Right atrium auricular region (tissue), 2 donors: ENCODE results near the gene CSMD2. TPM values are rescaled to one million over a fixed set of nuclear protein-coding genes. Genes with fewer than 3 reads are reported as not detected.

ENCODE experiments used
- DNase-seq: peaks from one replicate; pipeline ENCODE4 v3.0.0-alpha.2; 2019; ENCODE audit warnings: low spot score
- H3K27ac ChIP-seq, 2 donors: fragments of 200-600 bp; sonication (generic); 1 replicate in 1 of 2; 2 replicates in 1 of 2; pipeline ENCODE4 v1.5.1; 2016 to 2019
- H3K27me3 ChIP-seq, 2 donors: fragments of 200-600 bp; sonication (generic); one replicate each; pipeline versions ENCODE4 v1.5.1 to v1.6.0; 2017 to 2019
- H3K36me3 ChIP-seq: fragments of 200-600 bp; sonication (generic); one replicate; pipeline ENCODE4 v1.5.1; 2016
- H3K4me1 ChIP-seq, 2 donors: fragments of 200-600 bp; sonication (generic); one replicate each; pipeline versions ENCODE4 v1.5.1 to v1.6.0; 2017 to 2019
- H3K4me3 ChIP-seq, 2 donors: fragments of 200-600 bp; sonication (generic); 1 replicate in 1 of 2; 2 replicates in 1 of 2; pipeline ENCODE4 v1.5.1; 2017 to 2019; ENCODE audit warnings: mild to moderate bottlenecking in 1 of 2, moderate library complexity in 1 of 2
- H3K9me3 ChIP-seq, 2 donors: fragments of 200-600 bp; sonication (generic); one replicate each; pipeline ENCODE4 v1.5.1; 2019
- CTCF ChIP-seq, 2 donors: fragments of 200-600 bp; sonication (generic); IDR thresholded peaks; one replicate each; pipeline ENCODE4 v1.5.1; 2019; ENCODE audit warnings: antibody characterized with exemption in 2 of 2
- total RNA-seq, 2 donors: library from RNA; depleted of rRNA; stranded (reverse); fragments of >200 nt; gene quantifications; one replicate each; pipeline ENCODE4 v1.1.0, GENCODE V29; 2016

CSMD2 gene
- total RNA-seq, 2 donors from 2014 or later: 0.39 to 0.44 TPM

GRCh38 chr1:33576821-33577599, 588.0 kb downstream of the CSMD2 start:
- Histone ChIP-seq H3K27ac (peak overlapping the region in 1 of 2 donors; percentile 96), H3K4me3 (no peak overlapping the region), H3K9me3 (no peaks in the 10 kb centered on the region), H3K27me3 (no peaks in the 10 kb centered on the region), H3K36me3 (no peaks in the 10 kb centered on the region), H3K4me1 (peaks cover 0 to 50% of the 10 kb centered on the region in 2 donors)
- TF ChIP-seq CTCF (IDR thresholded peaks at IDR 0.05): no peak
- no peak for DNase-seq

- Histone ChIP-seq H3K4me3 (no peak overlapping the region), H3K4me1 (peaks cover 0 to 50% of the 10 kb centered on the region in 2 donors), H3K36me3 (no peaks in the 10 kb centered on the region), H3K9me3 (no peaks in the 10 kb centered on the region), H3K27ac (peak overlapping the region; percentile 78 to 96), H3K27me3 (no peaks in the 10 kb centered on the region)
- DNase-seq: no peak
- TF ChIP-seq CTCF (IDR thresholded peaks at IDR 0.05): no peak
Measured at GRCh38 chr1:33575324-33575879, 589.6 kb downstream of the CSMD2 start.

DNA sequence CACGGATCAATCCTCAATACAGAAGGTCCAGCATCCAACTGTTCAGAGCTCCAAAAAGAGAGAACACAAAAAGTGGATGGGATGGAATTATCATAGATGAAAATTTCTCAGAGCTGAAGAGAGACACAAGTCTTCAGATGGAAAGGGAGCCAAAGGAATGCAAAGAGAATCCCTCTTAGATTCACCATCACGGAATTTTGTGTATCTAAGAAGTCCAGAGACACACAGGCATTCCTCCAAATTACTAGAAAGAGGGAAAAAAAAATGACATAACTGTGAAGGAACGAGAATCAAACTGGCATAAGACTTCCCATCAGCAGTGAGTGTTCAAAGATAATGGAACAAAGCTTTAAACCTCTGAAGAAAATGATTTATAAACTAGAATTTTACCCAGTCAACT, 591.4 kb downstream of the CSMD2 start:
- Histone ChIP-seq H3K27me3 (no peaks in the 10 kb centered on the region), H3K4me3 (no peak overlapping the region), H3K36me3 (no peaks in the 10 kb centered on the region), H3K4me1 (peaks cover 0 to 46% of the 10 kb centered on the region in 2 donors), H3K9me3 (no peaks in the 10 kb centered on the region), H3K27ac (peak overlapping the region in 1 of 2 donors; percentile 96)
- no peak for DNase-seq
- TF ChIP-seq CTCF (IDR thresholded peaks at IDR 0.05): no peak

- H3K36me3 ChIP-seq: no peaks in the 10 kb centered on the region
- no peak for DNase-seq
- H3K4me3 ChIP-seq: no peak overlapping the region
- peaks cover 0 to 35% of the 10 kb centered on the region in 2 donors for H3K4me1 ChIP-seq
- H3K27me3 ChIP-seq: no peaks in the 10 kb centered on the region
- no peak overlapping the region for H3K27ac ChIP-seq
- no peaks in the 10 kb centered on the region for H3K9me3 ChIP-seq
- TF ChIP-seq CTCF (IDR thresholded peaks at IDR 0.05): no peak
Measured at GRCh38 chr1:33572387-33572786, 592.6 kb downstream of the CSMD2 start.

DNA sequence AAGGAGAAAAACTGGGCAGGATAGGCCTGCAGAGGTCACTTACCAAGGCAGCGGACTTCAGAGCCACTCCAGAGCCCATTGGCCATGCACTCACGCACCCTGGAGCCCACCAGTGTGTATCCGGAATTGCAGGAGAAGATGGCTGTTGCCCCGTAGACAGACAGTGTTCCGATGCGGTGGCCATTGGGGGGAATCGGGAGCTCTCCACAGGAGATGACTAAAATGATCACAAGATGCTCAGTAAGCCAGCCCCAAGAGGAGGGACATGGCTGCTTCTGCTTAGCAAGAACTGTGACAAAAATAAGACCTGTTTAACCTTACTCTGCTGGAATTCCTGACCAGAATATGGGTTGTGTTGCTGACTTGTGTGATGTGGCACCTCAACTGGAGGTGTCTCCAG, 595.7 kb downstream of the CSMD2 start:
- H3K4me3 ChIP-seq: no peak overlapping the region
- H3K27me3 ChIP-seq: no peaks in the 10 kb centered on the region
- TF ChIP-seq CTCF (IDR thresholded peaks at IDR 0.05): no peak
- no peak for DNase-seq
- H3K36me3 ChIP-seq: no peaks in the 10 kb centered on the region
- no peak overlapping the region for H3K27ac ChIP-seq
- peaks cover 0 to 4% of the 10 kb centered on the region in 2 donors for H3K4me1 ChIP-seq
- no peaks in the 10 kb centered on the region for H3K9me3 ChIP-seq
